Measurements from ENCODE around the gene G3BP1. TPM values are rescaled to one million over a fixed set of nuclear protein-coding genes. Genes with fewer than 3 reads are reported as not detected.

The G3BP1 gene
- total RNA-seq, 4 donors from 2014 or later = 72.1 to 240 (median 168) TPM

- TF ChIP-seq POLR2A (IDR thresholded peaks at IDR 0.05) (no peak), CTCF (IDR thresholded peaks at IDR 0.05) (no peak)
- H3K4me1 ChIP-seq = no peaks in the 10 kb centered on the region
- H3K36me3 ChIP-seq = no peaks in the 10 kb centered on the region
- intact Hi-C loops (cut with DNase I; ENCODE audit: low total_unique reads) = no loop called here
- H3K27ac ChIP-seq = no peak overlapping the region
- no peak for DNase-seq
- H3K4me3 ChIP-seq = no peak overlapping the region
- H3K27me3 ChIP-seq = no peaks in the 10 kb centered on the region
- H3K9me3 ChIP-seq = no peaks in the 10 kb centered on the region
Observed at GRCh38 chr5:151751091-151751490, 20.7 kb upstream of the G3BP1 start.

- H3K27ac ChIP-seq = no peak overlapping the region
- no peaks in the 10 kb centered on the region for H3K27me3 ChIP-seq
- H3K4me1 ChIP-seq = no peaks in the 10 kb centered on the region
- intact Hi-C loops (cut with DNase I; ENCODE audit: low total_unique reads) = no loop called here
- TF ChIP-seq CTCF (IDR thresholded peaks at IDR 0.05) (no peak), POLR2A (IDR thresholded peaks at IDR 0.05) (no peak)
- no peaks in the 10 kb centered on the region for H3K36me3 ChIP-seq
- H3K4me3 ChIP-seq = no peak overlapping the region
- no peak for DNase-seq
- no peaks in the 10 kb centered on the region for H3K9me3 ChIP-seq
Observed at GRCh38 chr5:151751593-151751992, 20.2 kb upstream of the G3BP1 start.

GRCh38 chr5:151755383-151755782, 16.4 kb upstream of the G3BP1 start:
- Histone ChIP-seq H3K27ac (no peak overlapping the region), H3K4me3 (no peak overlapping the region), H3K9me3 (no peaks in the 10 kb centered on the region), H3K27me3 (no peaks in the 10 kb centered on the region), H3K36me3 (no peaks in the 10 kb centered on the region), H3K4me1 (peaks cover 0 to 9% of the 10 kb centered on the region in 2 donors)
- DNase-seq = no peak
- TF ChIP-seq CTCF (IDR thresholded peaks at IDR 0.05) = no peak
- intact Hi-C loops (cut with DNase I; ENCODE audit: low total_unique reads) = no loop called here

GRCh38 chr5:151757233-151758140, 14.3 kb upstream of the G3BP1 start:
- DNase-seq = no peak
- Histone ChIP-seq H3K27ac (peak overlapping the region; percentile 89 to 97), H3K36me3 (no peaks in the 10 kb centered on the region), H3K27me3 (no peaks in the 10 kb centered on the region), H3K9me3 (no peaks in the 10 kb centered on the region), H3K4me3 (peak overlapping the region; percentile 64 to 95), H3K4me1 (peaks cover 0 to 9% of the 10 kb centered on the region in 2 donors)
- intact Hi-C loops (cut with DNase I; ENCODE audit: low total_unique reads) = no loop called here
- no peak for TF ChIP-seq CTCF (IDR thresholded peaks at IDR 0.05)
- no peak for TF ChIP-seq POLR2A (IDR thresholded peaks at IDR 0.05)

GRCh38 chr5:151758141-151758429, 13.7 kb upstream of the G3BP1 start:
- no peaks in the 10 kb centered on the region for H3K9me3 ChIP-seq
- H3K36me3 ChIP-seq = no peaks in the 10 kb centered on the region
- no peak for TF ChIP-seq POLR2A (IDR thresholded peaks at IDR 0.05)
- TF ChIP-seq CTCF (IDR thresholded peaks at IDR 0.05) = no peak
- intact Hi-C loops (cut with DNase I; ENCODE audit: low total_unique reads) = no loop called here
- peak overlapping the region; percentile 64 to 95 for H3K4me3 ChIP-seq
- H3K4me1 ChIP-seq = peaks cover 0 to 9% of the 10 kb centered on the region in 2 donors
- no peaks in the 10 kb centered on the region for H3K27me3 ChIP-seq
- no peak for DNase-seq
- peak overlapping the region; percentile 89 to 97 for H3K27ac ChIP-seq

All from uterus (tissue), 4 donors.